HEK293T (cell line): Measurements from ENCODE around the gene ASAP2.

ENCODE experiments used
- CTCF ChIA-PET: fragments of 350-600 bp; formaldehyde crosslinking; extraction: SDS; loops from one replicate; lab custom pipeline; 2021; ENCODE audit warnings: antibody characterized with exemption, inconsistent platforms; lab: Yijun Ruan, JAX
- POLR2A ChIA-PET: fragments of 350-600 bp; formaldehyde crosslinking; extraction: SDS; loops from one replicate; lab custom pipeline; 2020; ENCODE audit warnings: antibody characterized with exemption, inconsistent platforms; lab: Yijun Ruan, JAX
- DNase-seq: peaks from one replicate; pipeline ENCODE4 v3.0.0; 2012; ENCODE audit warnings: mixed read lengths; ENCODE audit errors: extremely low spot score
- ARNT ChIP-seq: fragments of 450-650 bp; IDR thresholded peaks from 2 replicates; pipeline ENCODE4 v1.6.1; 2017; ENCODE audit warnings: mild to moderate bottlenecking
- BHLHE40 ChIP-seq: fragments of 450-650 bp; IDR thresholded peaks from 2 replicates; pipeline ENCODE4 v1.6.1; 2016; ENCODE audit warnings: mild to moderate bottlenecking, moderate library complexity, borderline replicate concordance
- CTBP1 ChIP-seq: fragments of 450-650 bp; IDR thresholded peaks from 2 replicates; pipeline ENCODE4 v1.6.1; 2016; ENCODE audit warnings: borderline replicate concordance
- ELF4 ChIP-seq: fragments of 450-650 bp; IDR thresholded peaks from 2 replicates; pipeline ENCODE4 v1.6.1; 2017; ENCODE audit warnings: antibody characterized with exemption
- FOXA1 ChIP-seq: fragments of 450-650 bp; IDR thresholded peaks from 2 replicates; pipeline ENCODE4 v1.6.1; 2016; ENCODE audit warnings: mild to moderate bottlenecking
- FOXK2 ChIP-seq: fragments of 450-650 bp; IDR thresholded peaks from 2 replicates; pipeline ENCODE4 v1.6.1; 2016; ENCODE audit warnings: mild to moderate bottlenecking
- FOXM1 ChIP-seq: fragments of 450-650 bp; IDR thresholded peaks from 2 replicates; pipeline ENCODE4 v1.6.1; 2017; ENCODE audit warnings: mild to moderate bottlenecking, borderline replicate concordance
- HDGF ChIP-seq: fragments of 450-650 bp; IDR thresholded peaks from 2 replicates; pipeline ENCODE4 v1.6.1; 2017; ENCODE audit warnings: antibody characterized with exemption, borderline replicate concordance
- L3MBTL2 ChIP-seq: fragments of 450-650 bp; conservative IDR thresholded peaks from 2 replicates; pipeline ENCODE4 v1.6.1; 2016; ENCODE audit warnings: mild to moderate bottlenecking
- LEF1 ChIP-seq: fragments of 450-650 bp; IDR thresholded peaks from 2 replicates; pipeline ENCODE4 v1.6.1; 2017; ENCODE audit warnings: mild to moderate bottlenecking, borderline replicate concordance
- NFRKB ChIP-seq: fragments of 450-650 bp; IDR thresholded peaks from 2 replicates; pipeline ENCODE4 v1.6.1; 2016; ENCODE audit warnings: mild to moderate bottlenecking, moderate library complexity
- PKNOX1 ChIP-seq: fragments of 450-650 bp; IDR thresholded peaks from 2 replicates; pipeline ENCODE4 v1.6.1; 2016
- SP1 ChIP-seq: fragments of 450-650 bp; IDR thresholded peaks from 2 replicates; pipeline ENCODE4 v1.6.1; 2017
- SUZ12 ChIP-seq: fragments of 450-650 bp; IDR thresholded peaks from 2 replicates; pipeline ENCODE4 v1.6.1; 2016; ENCODE audit warnings: mild to moderate bottlenecking
- TARDBP ChIP-seq: fragments of 450-650 bp; IDR thresholded peaks from 2 replicates; pipeline ENCODE4 v1.6.1; 2016
- ZNF384 ChIP-seq: fragments of 450-650 bp; IDR thresholded peaks from 2 replicates; pipeline ENCODE4 v1.6.1; 2016

Gene ASAP2

GRCh38 chr2:9205486-9205885, 1.1 kb upstream of the ASAP2 start:
- TF ChIP-seq SP1, result no peak
- TF ChIP-seq FOXM1, result no peak
- TF ChIP-seq BHLHE40, result no peak
- no peak for TF ChIP-seq CTBP1
- ChIA-PET POLR2A (no interaction called here), CTCF (interaction anchor here (1.0 to 1.3 kb wide), 3 partner anchors 13 to 217 kb away, joined by 3 to 5 read pairs (median 4); partner anchors contain the start of gene ITGB1BP1)
- no peak for DNase-seq

GRCh38 chr2:9206991-9207640, 504 bp downstream of the ASAP2 start:
- ChIA-PET POLR2A (no interaction called here), CTCF (interaction anchor here (1.2 kb wide), 1 partner anchor 216 kb away, joined by 3 read pairs; the partner anchor contains the start of gene ITGB1BP1)
- DNase-seq, result peak; percentile 45
- TF ChIP-seq L3MBTL2 (no peak; the same call in 1 of the 2 replicates), TARDBP (no peak), SP1 (no peak), NFRKB (no peak), FOXM1 (no peak), SUZ12 (no peak), PKNOX1 (no peak), LEF1 (no peak), BHLHE40 (no peak), ARNT (no peak), CTBP1 (no peak), HDGF (no peak), ELF4 (no peak), FOXK2 (no peak), FOXA1 (no peak), ZNF384 (no peak)

- DNase-seq, result peak; percentile 39
- no peak for TF ChIP-seq SUZ12
- TF ChIP-seq NFRKB, result no peak
- TF ChIP-seq SP1, result no peak
- ChIA-PET CTCF (interaction anchor here (1.5 kb wide), 1 partner anchor 163 kb away, joined by 4 read pairs; no protein-coding TSS in a partner anchor), POLR2A (no interaction called here)
Observed at GRCh38 chr2:9207641-9208311, 1.2 kb downstream of the ASAP2 start.

DNA sequence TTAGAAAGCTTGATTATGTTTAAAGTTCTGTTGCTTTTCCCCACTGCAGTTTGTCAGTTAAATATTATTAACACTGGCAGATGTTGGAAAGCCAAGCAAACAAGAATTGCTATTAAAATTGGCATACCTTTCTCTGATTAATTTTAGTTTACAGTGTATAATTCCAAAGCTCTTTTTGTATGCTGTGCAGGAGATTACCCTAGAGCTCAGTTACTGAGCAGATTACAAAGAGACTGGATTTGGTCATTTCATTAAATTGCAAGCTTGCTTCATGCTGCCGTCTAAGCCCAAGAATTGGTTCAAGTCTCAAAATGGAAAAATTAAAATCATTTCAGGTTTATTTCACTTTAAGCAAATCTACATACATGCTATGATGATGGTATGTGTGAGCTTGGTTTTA, 2.3 kb downstream of the ASAP2 start:
- DNase-seq, result no peak

DNA sequence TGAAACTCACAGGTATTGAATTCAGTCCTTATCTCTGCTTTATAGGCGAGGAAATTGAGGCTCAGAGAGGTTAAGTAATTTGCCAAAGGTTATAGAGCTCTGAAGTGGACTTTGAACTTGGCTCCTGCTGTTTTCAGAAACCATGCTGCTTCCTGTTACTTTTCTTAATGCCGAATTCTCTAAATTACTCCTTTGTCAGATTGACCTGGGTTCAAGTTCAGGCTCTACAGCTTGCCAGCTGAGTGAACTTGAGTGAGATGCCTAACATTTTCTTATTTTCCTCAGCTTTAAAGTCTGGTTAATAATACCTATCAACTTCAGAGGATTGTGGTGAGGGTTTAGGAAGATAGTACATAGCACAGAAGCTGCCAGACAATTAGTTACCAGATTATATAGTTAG, 3.4 kb downstream of the ASAP2 start:
- TF ChIP-seq ARNT (no peak), PKNOX1 (no peak), SUZ12 (no peak), LEF1 (no peak), FOXA1 (no peak)
- POLR2A ChIA-PET, result no interaction called here
- CTCF ChIA-PET, result no interaction called here

More for the DNA sequence above, 2.3 kb downstream of the ASAP2 start:
- POLR2A ChIA-PET, result no interaction called here
- CTCF ChIA-PET, result interaction anchor here (1.5 kb wide), 1 partner anchor 162 kb away, joined by 4 read pairs; no protein-coding TSS in a partner anchor
- TF ChIP-seq ARNT (no peak), FOXK2 (no peak), L3MBTL2 (no peak), LEF1 (no peak), TARDBP (no peak), FOXA1 (no peak), PKNOX1 (no peak), ZNF384 (no peak), NFRKB (no peak), HDGF (no peak), SUZ12 (no peak), ELF4 (no peak)

DNA sequence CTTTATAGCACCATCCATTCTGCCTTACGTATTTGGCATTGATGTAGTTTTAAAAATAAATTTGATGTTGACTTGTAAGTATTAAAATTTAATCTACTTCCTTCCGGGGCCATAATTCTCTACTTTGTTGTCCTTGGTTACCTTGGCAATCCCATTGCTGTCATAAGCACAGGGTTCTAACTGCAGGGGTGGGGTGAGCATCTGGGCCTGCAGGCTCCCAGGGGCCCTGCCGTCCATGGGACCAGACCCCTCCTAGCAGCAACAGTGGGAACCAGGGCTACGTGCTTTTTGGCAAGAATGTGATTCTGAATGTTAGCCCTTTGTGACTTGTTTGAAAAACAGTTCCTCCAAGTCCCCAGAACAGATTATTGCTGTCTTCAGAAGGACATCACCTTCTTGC, 4.9 kb downstream of the ASAP2 start:
- DNase-seq, result no peak
- TF ChIP-seq LEF1 (no peak), FOXM1 (no peak), CTBP1 (no peak), ARNT (no peak), PKNOX1 (no peak)
- CTCF ChIA-PET, result no interaction called here
- POLR2A ChIA-PET, result no interaction called here

More for the DNA sequence above, 3.4 kb downstream of the ASAP2 start:
- no peak for DNase-seq
